Measurements from ENCODE around the gene TMEM183A. TPM values are rescaled to one million over a fixed set of nuclear protein-coding genes. Genes with fewer than 3 reads are reported as not detected.
A peak's percentile ranks its signal among the peaks of the same experiment; 100 is the strongest.

The TMEM183A gene
- total and polyA plus RNA-seq, 9 of the 15 experiments (the other 6 are each of a cell fraction or from before 2014, with no cell fraction given): 23.4 to 190 (median 124) TPM

GRCh38 chr1:203006948-203007871 lies at the start of gene TMEM183A (continued):
- TF ChIP-seq USF1 (CRISPR knock-in tag; IDR thresholded peaks at IDR 0.05): no peak; the same call in 1 of the 2 replicates
- peak; percentile 99 for TF ChIP-seq MTA1 (IDR thresholded peaks at IDR 0.05; ENCODE audit: borderline replicate concordance)
- TF ChIP-seq TCF7 (IDR thresholded peaks at IDR 0.05; ENCODE audit: borderline replicate concordance): no peak
- no peak for TF ChIP-seq FOXJ3 (CRISPR knock-in tag; IDR thresholded peaks at IDR 0.05)
- TF ChIP-seq ARNT (IDR thresholded peaks at IDR 0.05): peak in 1 of 2 experiments; percentile 58; a peak in 3 of 4 replicates
- TF ChIP-seq ZNF512 (tag; IDR thresholded peaks at IDR 0.05): no peak
- TF ChIP-seq TOE1 (IDR thresholded peaks at IDR 0.05; ENCODE audit: borderline replicate concordance): no peak
- TF ChIP-seq TOE1 (CRISPR knock-in tag; IDR thresholded peaks at IDR 0.05; ENCODE audit: borderline replicate concordance, low read depth): no peak
- peak; percentile 78 for TF ChIP-seq E2F8 (IDR thresholded peaks at IDR 0.05; ENCODE audit: low read depth, partially characterized antibody)
- TF ChIP-seq ZBTB2 (IDR thresholded peaks at IDR 0.05): 0 out of 2 replicates have a peak, but pooled peaks have one; percentile 39
- no peak for TF ChIP-seq RERE (CRISPR knock-in tag; IDR thresholded peaks at IDR 0.05; ENCODE audit: borderline replicate concordance)
- TF ChIP-seq U2AF1 (optimal IDR thresholded peaks at IDR 0.05; ENCODE audit: low read depth, low read length): peak; percentile 12
- TF ChIP-seq POLR2A (conservative IDR thresholded peaks at IDR 0.05): peak; percentile 99
- no peak for TF ChIP-seq ESRRB (CRISPR knock-in tag; IDR thresholded peaks at IDR 0.05; ENCODE audit: borderline replicate concordance)
